MM.1S (cell line): Measurements from ENCODE around the gene EDN3.

ENCODE experiments used
- EZH2 ChIP-seq: fragments of 300-600 bp; sonication (generic); optimal IDR thresholded peaks from 2 replicates; pipeline ENCODE3; 2017; ENCODE audit warnings: low read depth, mild to moderate bottlenecking, antibody characterized with exemption, low read length, mixed read lengths
- TF ChIP-seq, protein P1 (sequence below): fragments of 300-600 bp; sonication (generic); IDR thresholded peaks from 2 replicates; pipeline ENCODE4 v1.5.1; 2016; ENCODE audit warnings: antibody characterized with exemption, low read length, mixed read lengths

DNA sequence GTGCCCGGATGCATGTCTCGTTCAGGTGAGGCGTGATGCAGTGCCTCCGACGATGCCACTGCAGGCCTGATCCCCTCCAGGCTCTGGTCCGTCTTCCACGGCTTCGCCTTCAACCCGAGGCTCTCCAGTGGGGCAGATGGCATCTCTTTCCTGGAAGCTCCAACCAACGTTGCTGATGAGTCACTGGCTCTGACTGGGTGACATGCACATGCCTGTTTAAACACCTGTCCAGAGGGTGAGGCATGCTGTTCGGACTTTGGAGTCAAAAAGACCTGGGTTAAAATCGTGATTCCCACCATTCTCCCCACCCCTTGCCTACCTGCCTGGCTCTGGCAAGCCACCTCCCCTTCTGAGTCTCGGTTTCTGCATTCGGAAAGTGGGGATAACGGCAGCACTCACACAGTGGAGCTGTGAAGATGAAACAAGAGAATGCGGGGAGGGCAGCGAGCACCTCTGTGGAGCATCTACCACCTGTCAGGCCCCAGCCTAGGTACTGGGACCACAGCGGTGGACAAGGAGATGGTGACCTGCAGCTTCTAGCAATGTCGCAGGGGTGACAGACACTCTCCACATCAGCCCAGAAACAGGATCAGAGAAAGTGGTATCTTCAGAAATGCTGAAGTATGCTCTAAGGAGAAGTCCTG lies 8.5 kb upstream of the EDN3 start:
- TF ChIP-seq, protein P1, sequence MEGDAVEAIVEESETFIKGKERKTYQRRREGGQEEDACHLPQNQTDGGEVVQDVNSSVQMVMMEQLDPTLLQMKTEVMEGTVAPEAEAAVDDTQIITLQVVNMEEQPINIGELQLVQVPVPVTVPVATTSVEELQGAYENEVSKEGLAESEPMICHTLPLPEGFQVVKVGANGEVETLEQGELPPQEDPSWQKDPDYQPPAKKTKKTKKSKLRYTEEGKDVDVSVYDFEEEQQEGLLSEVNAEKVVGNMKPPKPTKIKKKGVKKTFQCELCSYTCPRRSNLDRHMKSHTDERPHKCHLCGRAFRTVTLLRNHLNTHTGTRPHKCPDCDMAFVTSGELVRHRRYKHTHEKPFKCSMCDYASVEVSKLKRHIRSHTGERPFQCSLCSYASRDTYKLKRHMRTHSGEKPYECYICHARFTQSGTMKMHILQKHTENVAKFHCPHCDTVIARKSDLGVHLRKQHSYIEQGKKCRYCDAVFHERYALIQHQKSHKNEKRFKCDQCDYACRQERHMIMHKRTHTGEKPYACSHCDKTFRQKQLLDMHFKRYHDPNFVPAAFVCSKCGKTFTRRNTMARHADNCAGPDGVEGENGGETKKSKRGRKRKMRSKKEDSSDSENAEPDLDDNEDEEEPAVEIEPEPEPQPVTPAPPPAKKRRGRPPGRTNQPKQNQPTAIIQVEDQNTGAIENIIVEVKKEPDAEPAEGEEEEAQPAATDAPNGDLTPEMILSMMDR: no peak
- TF ChIP-seq EZH2: no peak
